Spinal cord (tissue), 10 donors: ENCODE data around the gene PLAAT4. TPM values are rescaled to one million over a fixed set of nuclear protein-coding genes. Genes with fewer than 3 reads are reported as not detected.

Source experiments
- DNase-seq, 6 donors: peaks; one replicate each; pipeline versions ENCODE4 v3.0.0 to v3.0.0-alpha.2; 2013 to 2015; ENCODE audit warnings: low spot score in 6 of 6, low read depth in 4 of 6
- H3K27ac ChIP-seq: one replicate; pipeline ENCODE4 v1.5.1; 2013; ENCODE audit warnings: low read depth, low read length, control low read depth
- H3K27me3 ChIP-seq: one replicate; pipeline ENCODE4 v1.6.1; 2013; ENCODE audit warnings: low read length; ENCODE audit not compliant: control insufficient read depth, insufficient read depth
- H3K36me3 ChIP-seq: one replicate; pipeline ENCODE4 v1.6.1; 2013; ENCODE audit warnings: low read length; ENCODE audit not compliant: control insufficient read depth, insufficient read depth
- H3K4me1 ChIP-seq: one replicate; pipeline ENCODE4 v1.6.1; 2013; ENCODE audit warnings: low read length; ENCODE audit not compliant: control insufficient read depth, insufficient read depth
- H3K4me3 ChIP-seq: one replicate; pipeline ENCODE4 v1.5.1; 2013; ENCODE audit warnings: low read depth, low read length, control low read depth
- H3K9me3 ChIP-seq: one replicate; pipeline ENCODE4 v1.6.1; 2013; ENCODE audit warnings: low read length; ENCODE audit not compliant: control insufficient read depth, insufficient read depth
- WGBS: methylation state at CpG from one replicate; pipeline ENCODE4 v1.1.5; 2013; ENCODE audit warnings: missing lambda C conversion rate; ENCODE audit not compliant: insufficient coverage; 5-methylcytosine and 5-hydroxymethylcytosine counted together
- long read RNA-seq, 4 donors: transcript quantifications; one replicate each; lab custom pipeline, GENCODE V29; 2026
- polyA plus RNA-seq, 2 donors: library from polyadenylated mRNA; unstranded; fragments of 120-200 nt; gene quantifications; one replicate each; pipeline ENCODE4 v1.2.1, GENCODE V29; 2013; ENCODE audit not compliant: insufficient read length in 2 of 2
- total RNA-seq, 2 donors: library from RNA; depleted of rRNA in 1 of 2; stranded (reverse); fragments of 120-200 nt in 1 of 2; fragments of >200 nt in 1 of 2; gene quantifications; one replicate each; pipeline versions ENCODE4 v1.2.3 to v1.2.4, GENCODE V29; 2013 to 2014
- donor health status: healthy.

The PLAAT4 gene, protein sequence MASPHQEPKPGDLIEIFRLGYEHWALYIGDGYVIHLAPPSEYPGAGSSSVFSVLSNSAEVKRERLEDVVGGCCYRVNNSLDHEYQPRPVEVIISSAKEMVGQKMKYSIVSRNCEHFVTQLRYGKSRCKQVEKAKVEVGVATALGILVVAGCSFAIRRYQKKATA
- total RNA-seq: 10 to 100 TPM; 12.2 to 45.3 TPM
- polyA plus RNA-seq: 10 to 100 TPM; 11.6 to 15.1 TPM
- long read RNA-seq, donor 1, transcript RARRES3-201 (4 exons, 749 nt): major isoform, 7 of 8 reads
- long read RNA-seq, donor 1, partial matches to known transcripts: 0 of 8 reads
- long read RNA-seq, donor 1, other reads (novel, unspliced or antisense): 0 of 8 reads
- long read RNA-seq, donor 2, partial matches to known transcripts: 0 of 1 reads
- long read RNA-seq, donor 2, other reads (novel, unspliced or antisense): 0 of 1 reads
- long read RNA-seq, donor 3, partial matches to known transcripts: 0 of 3 reads
- long read RNA-seq, donor 3, other reads (novel, unspliced or antisense): 0 of 3 reads
- long read RNA-seq, donor 4, partial matches to known transcripts: 0 of 4 reads
- long read RNA-seq, donor 4, other reads (novel, unspliced or antisense): 0 of 4 reads

DNA sequence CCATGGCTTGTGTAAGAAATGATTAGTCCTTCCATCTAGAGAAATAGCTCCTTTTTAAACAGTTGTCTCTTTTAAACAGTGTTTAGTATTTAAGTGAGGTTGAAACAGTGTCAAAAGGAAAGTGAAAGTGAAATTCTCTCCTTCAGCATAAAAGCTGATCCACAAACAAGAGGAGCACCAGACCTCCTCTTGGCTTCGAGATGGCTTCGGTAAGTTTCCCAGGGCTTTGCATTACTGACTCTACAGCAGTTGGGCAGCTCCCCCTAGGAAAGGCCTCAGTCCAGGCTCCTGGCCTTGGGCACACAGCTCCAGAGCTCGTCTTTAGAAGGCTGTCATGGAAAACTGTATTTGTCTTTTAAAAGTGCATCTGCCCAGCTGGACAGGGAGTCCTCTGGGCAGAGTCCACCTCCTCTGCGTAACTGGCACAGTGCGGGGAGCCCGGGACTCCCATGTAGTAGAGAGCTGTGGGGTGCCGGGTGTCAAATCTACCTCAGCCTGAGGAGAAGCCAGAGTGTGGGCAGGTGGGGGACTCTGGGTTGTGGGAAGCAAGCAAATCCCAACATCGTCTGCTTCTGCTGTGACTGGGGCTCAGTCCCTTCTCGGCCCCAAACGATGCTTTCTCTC is at the start of gene PLAAT4:
TSS of gene PLAAT4 (plus strand) at position 140 of the 624 bp plus-strand sequence. CDS start at position 201, 61 bp downstream.
- Histone ChIP-seq H3K4me1 (peaks cover 30% of the 10 kb centered on the region), H3K27me3 (no peaks in the 10 kb centered on the region), H3K9me3 (no peaks in the 10 kb centered on the region), H3K27ac (peak within 1 kb of the TSS; percentile 89), H3K36me3 (no peaks in the 10 kb centered on the region), H3K4me3 (peak within 1 kb of the TSS; percentile 31)
- peak in 2 of 6 donors; percentile 33 to 78 for DNase-seq
- WGBS: 37% methylated on average over 9 of the region's 10 CpGs

DNA sequence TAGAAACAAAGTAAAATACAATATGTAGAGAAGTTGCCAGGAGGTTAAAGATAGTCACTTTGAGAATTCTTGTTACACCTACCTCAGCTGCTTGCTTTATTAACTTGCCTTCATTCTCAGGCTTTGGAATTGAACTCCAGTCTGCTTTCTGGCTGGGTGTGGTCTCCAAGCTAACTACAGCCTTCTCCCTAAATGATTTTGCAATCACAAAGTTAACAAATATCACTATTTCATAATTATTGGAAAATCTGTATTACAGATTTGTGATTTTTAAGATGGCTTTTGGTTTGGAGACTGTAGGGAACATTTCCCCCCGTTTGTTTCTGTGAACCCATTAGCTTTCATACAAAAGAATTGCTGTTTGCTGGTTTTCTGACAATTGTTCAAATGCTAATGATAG is 47.8 kb upstream of the PLAAT4 start:
- peaks cover 14% of the 10 kb centered on the region for H3K4me1 ChIP-seq
- no peak for DNase-seq
- H3K27ac ChIP-seq: no peak overlapping the region
- H3K4me3 ChIP-seq: no peak overlapping the region
- WGBS: no CpG with 5 or more reads among the region's 1 CpG
- no peaks in the 10 kb centered on the region for H3K36me3 ChIP-seq
- H3K27me3 ChIP-seq: peaks cover 7% of the 10 kb centered on the region
- H3K9me3 ChIP-seq: peaks cover 3% of the 10 kb centered on the region

DNA sequence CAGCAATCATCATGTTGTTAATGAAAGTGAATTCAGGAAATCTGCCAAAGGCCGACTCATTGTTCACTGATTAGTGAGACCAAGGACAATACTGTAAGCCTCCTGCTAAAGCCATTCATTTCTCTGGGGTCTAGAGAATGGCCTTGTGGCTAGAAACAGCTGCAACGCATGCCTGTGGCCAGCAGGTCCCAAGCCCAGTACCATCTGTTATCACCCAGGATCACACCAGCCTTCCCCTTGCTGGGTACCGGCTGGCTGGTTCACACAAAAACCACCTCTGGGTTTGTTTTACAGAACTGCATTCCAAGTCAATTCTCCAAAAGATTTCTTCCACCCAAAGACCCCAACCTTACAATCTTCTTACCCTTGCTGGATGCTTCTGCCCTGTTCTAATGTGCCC is 46.7 kb upstream of the PLAAT4 start:
- H3K36me3 ChIP-seq: no peaks in the 10 kb centered on the region
- peak in 2 of 6 donors; percentile 33 to 35 for DNase-seq
- no peak overlapping the region for H3K4me3 ChIP-seq
- H3K27me3 ChIP-seq: peaks cover 7% of the 10 kb centered on the region
- H3K9me3 ChIP-seq: no peaks in the 10 kb centered on the region
- WGBS: 34% methylated on average over 2 of the region's 3 CpGs
- H3K4me1 ChIP-seq: peaks cover 14% of the 10 kb centered on the region
- peak overlapping the region; percentile 85 for H3K27ac ChIP-seq

DNA sequence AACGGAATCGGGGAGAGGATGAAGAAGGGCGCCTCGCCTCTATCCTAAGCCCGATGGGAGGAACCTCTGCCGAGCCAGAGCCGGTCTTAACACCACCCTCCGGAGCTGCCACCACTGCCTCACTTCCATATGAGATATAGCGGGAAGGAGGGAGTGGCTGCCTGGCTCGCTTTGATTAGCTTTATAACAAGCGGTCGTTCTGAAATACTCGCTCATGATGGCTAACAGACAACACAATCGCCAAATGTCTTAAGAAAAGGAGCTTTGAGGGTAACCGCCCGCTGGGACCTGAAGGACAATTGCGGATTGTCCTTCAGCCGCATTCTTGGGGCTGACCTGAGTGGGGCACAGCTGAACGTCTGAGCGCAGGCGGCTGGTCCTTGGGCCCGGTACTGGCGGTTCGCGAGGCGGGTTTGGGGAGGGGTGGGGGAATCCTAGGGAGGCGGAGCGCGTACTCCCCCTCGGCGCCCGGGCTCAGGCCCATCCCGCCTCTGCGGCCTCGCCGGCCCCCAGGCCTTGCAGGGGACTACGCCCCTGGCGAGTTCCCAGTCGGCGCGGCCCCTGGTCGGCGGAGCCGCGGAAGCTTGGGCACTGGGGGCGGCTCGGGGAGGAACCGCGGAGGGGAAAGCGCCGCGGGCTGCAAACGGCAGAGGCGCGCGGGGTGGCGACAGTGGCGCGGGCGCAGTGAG is 45.9 kb upstream of the PLAAT4 start, which contains the start of gene PLAAT5:
TSS of gene PLAAT5 (minus strand) at position 617 of the 689 bp plus-strand sequence. CDS start at position 484, 133 bp downstream.
- 6% methylated on average over 59 of the region's 60 CpGs for WGBS
- peak in 2 of 6 donors; percentile 66 to 72 for DNase-seq
- H3K36me3 ChIP-seq: no peaks in the 10 kb centered on the region
- no peaks in the 10 kb centered on the region for H3K9me3 ChIP-seq
- peaks cover 7% of the 10 kb centered on the region for H3K27me3 ChIP-seq
- H3K4me1 ChIP-seq: peaks cover 14% of the 10 kb centered on the region
- H3K27ac ChIP-seq: peak within 1 kb of the TSS; percentile 85
- peak within 1 kb of the TSS; percentile 58 for H3K4me3 ChIP-seq

DNA sequence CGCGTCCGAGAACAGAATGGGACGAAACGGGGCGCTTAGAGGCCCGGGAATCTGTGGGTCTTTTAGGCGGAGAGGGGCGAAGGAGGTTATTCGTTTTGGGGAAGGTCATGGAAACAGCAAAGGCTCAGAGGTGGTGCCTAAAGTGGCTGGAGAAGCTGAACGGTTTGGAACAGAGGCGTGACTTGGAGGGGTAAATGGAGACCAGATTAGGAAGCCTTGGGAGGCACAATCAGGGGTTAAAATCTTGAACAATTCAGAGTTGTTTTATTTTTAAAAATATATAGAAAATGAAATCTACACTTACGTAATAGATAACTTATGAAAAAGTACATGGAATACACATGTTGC is 45.4 kb upstream of the PLAAT4 start:
- peaks cover 7% of the 10 kb centered on the region for H3K27me3 ChIP-seq
- no peak for DNase-seq
- WGBS: 1% methylated on average over 12 of the region's 13 CpGs
- H3K4me1 ChIP-seq: peaks cover 14% of the 10 kb centered on the region
- peak overlapping the region; percentile 85 for H3K27ac ChIP-seq
- H3K9me3 ChIP-seq: no peaks in the 10 kb centered on the region
- H3K36me3 ChIP-seq: no peaks in the 10 kb centered on the region
- peak overlapping the region; percentile 58 for H3K4me3 ChIP-seq

DNA sequence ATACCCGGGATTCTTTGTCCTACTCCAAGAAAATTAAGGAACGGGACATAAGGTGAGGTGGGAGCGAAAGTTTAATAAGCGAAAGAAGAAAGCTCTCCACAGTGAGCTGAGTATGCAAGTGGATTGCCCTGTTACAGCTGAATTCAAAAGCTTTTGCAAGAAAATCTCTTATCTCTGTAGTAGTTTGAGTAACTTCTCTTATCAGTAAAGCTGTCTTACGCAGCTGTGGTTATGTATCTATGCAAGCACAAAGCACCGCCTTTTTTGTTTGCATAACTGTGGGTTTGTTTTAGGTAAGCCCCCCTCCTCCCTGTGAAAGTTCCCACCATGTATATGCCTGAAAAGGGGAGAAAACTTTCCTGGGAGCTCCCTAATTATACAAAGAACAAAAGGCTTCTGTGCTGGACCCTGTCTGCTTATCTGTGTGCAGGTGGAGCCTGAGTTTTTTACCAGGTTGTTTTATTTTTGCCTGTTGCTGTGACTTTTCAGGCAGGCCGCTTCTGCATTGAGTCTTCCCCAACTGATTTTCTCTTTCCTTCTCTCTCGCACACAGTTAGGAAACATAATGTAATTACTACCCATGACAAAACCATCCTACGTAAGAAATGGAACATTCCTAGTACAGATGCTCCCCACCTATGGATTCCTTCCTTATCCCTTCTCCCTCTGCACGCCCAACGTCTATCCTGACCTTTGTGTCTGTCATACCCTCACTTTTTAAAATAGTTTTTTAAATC is 44.8 kb upstream of the PLAAT4 start:
- Histone ChIP-seq H3K4me3 (peak overlapping the region; percentile 58), H3K27ac (no peak overlapping the region), H3K9me3 (no peaks in the 10 kb centered on the region), H3K36me3 (no peaks in the 10 kb centered on the region), H3K4me1 (peaks cover 14% of the 10 kb centered on the region), H3K27me3 (peaks cover 7% of the 10 kb centered on the region)
- no peak for DNase-seq
- WGBS: 97% methylated on average over 3 of the region's 11 CpGs

DNA sequence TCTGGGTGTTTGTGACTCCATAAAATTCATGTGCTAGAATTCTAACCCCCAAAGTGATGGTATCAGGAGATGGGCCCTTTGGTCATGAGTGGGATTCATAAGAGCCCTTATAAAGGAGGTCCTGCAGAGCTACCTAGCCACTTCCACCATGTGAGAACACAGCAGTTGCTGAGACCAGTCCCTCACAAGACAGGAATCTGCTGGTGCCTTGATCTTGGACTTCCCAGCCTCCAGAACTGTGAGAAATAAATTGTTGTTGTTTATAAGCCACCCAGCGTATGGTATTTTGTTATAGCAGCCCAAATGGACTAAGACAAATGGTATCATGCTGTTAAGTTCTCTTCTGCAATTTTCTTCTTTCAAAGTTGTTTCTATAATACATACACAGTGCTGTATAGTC is 44.2 kb upstream of the PLAAT4 start:
- no CpG with 5 or more reads among the region's 1 CpG for WGBS
- Histone ChIP-seq H3K36me3 (no peaks in the 10 kb centered on the region), H3K27ac (no peak overlapping the region), H3K9me3 (no peaks in the 10 kb centered on the region), H3K27me3 (peaks cover 7% of the 10 kb centered on the region), H3K4me3 (no peak overlapping the region), H3K4me1 (peaks cover 14% of the 10 kb centered on the region)
- DNase-seq: no peak

DNA sequence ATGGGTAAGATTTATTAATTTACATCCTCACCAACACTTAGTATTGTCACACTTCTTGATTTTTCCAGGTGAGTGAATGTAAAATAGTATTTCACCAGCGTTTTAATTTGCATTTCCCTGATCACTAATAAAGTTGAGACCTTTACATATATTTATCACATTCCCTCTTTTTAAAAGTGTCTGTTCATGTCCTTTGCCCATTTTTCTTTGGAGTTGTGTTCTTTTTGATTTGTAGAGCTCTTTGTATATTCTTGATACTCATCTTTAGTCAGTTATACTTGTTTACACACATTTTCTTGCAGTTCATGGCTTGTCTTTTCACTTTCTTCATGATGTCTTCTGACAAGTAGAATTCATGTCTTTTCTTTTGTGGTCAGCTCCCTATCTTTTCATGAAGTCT is 43.5 kb upstream of the PLAAT4 start:
- Histone ChIP-seq H3K4me3 (no peak overlapping the region), H3K36me3 (no peaks in the 10 kb centered on the region), H3K9me3 (no peaks in the 10 kb centered on the region), H3K4me1 (peaks cover 14% of the 10 kb centered on the region), H3K27me3 (peaks cover 7% of the 10 kb centered on the region), H3K27ac (no peak overlapping the region)
- no CpG with 5 or more reads among the region's 1 CpG for WGBS
- DNase-seq: no peak

DNA sequence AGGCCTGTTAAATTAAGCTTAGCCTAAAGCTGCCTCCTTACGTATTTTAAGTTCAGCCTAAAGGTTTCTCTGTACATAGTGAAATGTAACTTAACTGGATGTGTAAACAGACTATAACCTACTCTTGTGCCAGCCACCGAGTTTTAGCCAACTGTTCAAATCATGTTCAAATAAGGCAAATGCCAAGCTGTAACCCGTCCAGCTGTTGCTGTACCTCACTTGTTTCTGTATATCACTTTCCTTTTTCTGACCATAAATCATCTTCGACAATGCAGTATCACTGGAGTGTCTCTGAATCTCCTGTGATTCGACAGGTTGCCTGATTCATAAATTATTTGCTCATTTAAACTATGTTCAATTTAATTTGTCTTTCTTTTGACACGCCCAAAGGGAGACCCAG is 41.6 kb upstream of the PLAAT4 start:
- Histone ChIP-seq H3K4me3 (no peak overlapping the region), H3K9me3 (no peaks in the 10 kb centered on the region), H3K27me3 (peaks cover 5% of the 10 kb centered on the region), H3K27ac (no peak overlapping the region), H3K4me1 (peaks cover 12% of the 10 kb centered on the region), H3K36me3 (no peaks in the 10 kb centered on the region)
- WGBS: 73% methylated on average over 2 of the region's 6 CpGs
- DNase-seq: no peak
